Bronchus fibroblast of lung (primary cell): ENCODE data around the gene GOLGA8A. TPM values are rescaled to one million over a fixed set of nuclear protein-coding genes. Genes with fewer than 3 reads are reported as not detected.

Source experiments
- total RNA-seq: library from RNA; depleted of rRNA; stranded (reverse); fragments of >200 nt; gene quantifications from 2 replicates; pipeline ENCODE4 v1.2.3, GENCODE V29; 2015

Gene GOLGA8A, protein sequence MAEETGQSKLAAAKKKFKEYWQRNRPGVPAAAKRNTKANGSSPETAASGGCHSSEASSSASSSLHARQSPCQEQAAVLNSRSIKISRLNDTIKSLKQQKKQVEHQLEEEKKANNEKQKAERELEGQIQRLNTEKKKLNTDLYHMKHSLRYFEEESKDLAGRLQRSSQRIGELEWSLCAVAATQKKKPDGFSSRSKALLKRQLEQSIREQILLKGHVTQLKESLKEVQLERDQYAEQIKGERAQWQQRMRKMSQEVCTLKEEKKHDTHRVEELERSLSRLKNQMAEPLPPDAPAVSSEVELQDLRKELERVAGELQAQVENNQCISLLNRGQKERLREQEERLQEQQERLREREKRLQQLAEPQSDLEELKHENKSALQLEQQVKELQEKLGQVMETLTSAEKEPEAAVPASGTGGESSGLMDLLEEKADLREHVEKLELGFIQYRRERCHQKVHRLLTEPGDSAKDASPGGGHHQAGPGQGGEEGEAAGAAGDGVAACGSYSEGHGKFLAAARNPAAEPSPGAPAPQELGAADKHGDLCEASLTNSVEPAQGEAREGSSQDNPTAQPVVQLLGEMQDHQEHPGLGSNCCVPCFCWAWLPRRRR
- total RNA-seq, result 4.7 and 5.4 TPM in 2 replicates

DNA sequence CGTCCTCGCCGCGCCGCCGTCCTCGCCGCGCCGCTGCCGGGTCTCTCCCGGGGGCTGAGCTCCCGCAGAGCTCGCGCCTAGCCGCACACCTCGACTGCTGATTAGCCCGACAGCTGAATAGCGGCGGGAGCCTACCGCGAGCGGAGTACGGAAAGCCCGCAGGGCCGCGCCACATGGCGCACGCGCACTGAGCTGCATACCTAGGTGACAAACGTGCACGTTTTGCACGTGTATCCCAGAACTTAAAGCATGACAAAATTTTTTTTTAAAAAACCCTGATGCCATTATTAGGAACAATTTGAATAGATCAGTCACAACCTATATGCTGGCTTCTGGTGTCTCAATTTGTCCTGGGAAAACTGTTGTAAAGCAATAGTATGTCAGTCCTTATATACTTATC is at the start of gene GOLGA8A:
Gene GOLGA8A (minus strand): TSS at position 122 of the 400 bp plus-strand sequence. CDS start 48,117 bp downstream, outside the sequence.

Other genes with a start within 250 kb of the GOLGA8A start
- 34.5 and 42.2 TPM in 2 replicates for gene KATNBL1, start 227.7 kb downstream of the GOLGA8A start, total RNA-seq
- 184 and 221 TPM in 2 replicates for gene EMC4, start 212.8 kb downstream of the GOLGA8A start, total RNA-seq
- 5.7 and 6.4 TPM in 2 replicates for gene SLC12A6, start 100.0 kb downstream of the GOLGA8A start, total RNA-seq
- gene NOP10, start 94.7 kb downstream of the GOLGA8A start, total RNA-seq, result 300 and 304 TPM in 2 replicates
- not detected in 2 replicates for gene NUTM1, start 94.5 kb downstream of the GOLGA8A start, total RNA-seq
- 10.8 and 12.6 TPM in 2 replicates for gene LPCAT4, start 70.6 kb downstream of the GOLGA8A start, total RNA-seq
- gene GOLGA8B, start 145.8 kb upstream of the GOLGA8A start, total RNA-seq, result 13.1 and 16.8 TPM in 2 replicates